H1 (cell line): ENCODE results near the gene NME3. TPM values are rescaled to one million over a fixed set of nuclear protein-coding genes. Genes with fewer than 3 reads are reported as not detected.
A peak's percentile ranks its signal among the peaks of the same experiment; 100 is the strongest.

Source experiments
- CTCF ChIA-PET: fragments of 300-600 bp; sonication (Branson Sonifier 250); formaldehyde crosslinking; loops from one replicate; lab custom pipeline; 2021; ENCODE audit not compliant: partially characterized antibody; lab: Charles Lee
- POLR2A ChIA-PET: fragments of 300-600 bp; sonication (Branson Sonifier 250); formaldehyde crosslinking; loops from one replicate; lab custom pipeline; 2021; ENCODE audit warnings: inconsistent platforms; ENCODE audit not compliant: partially characterized antibody; lab: Charles Lee
- DNase-seq, 2 experiments: peaks; one replicate each; pipeline versions ENCODE4 v3.0.0 to v3.0.0-alpha.2; 2010 to 2022; ENCODE audit warnings: low spot score in 2 of 2, low read depth in 1 of 2, mixed read lengths in 1 of 2
- FAIRE-seq: peaks from 2 replicates; lab custom pipeline; 2011; peaks lifted over from hg19 to GRCh38; lab: Jason Lieb, UNC
- H2AFZ ChIP-seq: 2 replicates; pipeline ENCODE4 v1.8.1; 2012; ENCODE audit warnings: low read length, inconsistent platforms
- H2AK5ac ChIP-seq: 2 replicates; pipeline ENCODE4 v1.6.1; 2013; ENCODE audit warnings: low read depth, low read length
- H2BK120ac ChIP-seq: replicated peaks from 2 replicates; pipeline ENCODE3; 2013; ENCODE audit warnings: low read depth, low read length, inconsistent platforms
- H2BK12ac ChIP-seq: 2 replicates; pipeline ENCODE4 v1.6.1; 2013; ENCODE audit warnings: low read depth, low read length
- H2BK15ac ChIP-seq: 2 replicates; pipeline ENCODE4 v1.6.1; 2013; ENCODE audit warnings: low read length
- H2BK20ac ChIP-seq: 2 replicates; pipeline ENCODE4 v1.6.1; 2013; ENCODE audit warnings: low read length
- H2BK5ac ChIP-seq: 2 replicates; pipeline ENCODE4 v1.6.1; 2013; ENCODE audit warnings: low read depth, low read length
- H3K14ac ChIP-seq: 2 replicates; pipeline ENCODE4 v1.6.1; 2013; ENCODE audit warnings: inconsistent platforms; ENCODE audit not compliant: insufficient read length
- H3K18ac ChIP-seq: 2 replicates; pipeline ENCODE4 v1.6.1; 2013; ENCODE audit warnings: low read length; ENCODE audit errors: extremely low read depth
- H3K23ac ChIP-seq: 2 replicates; pipeline ENCODE4 v1.6.1; 2013; ENCODE audit warnings: inconsistent platforms; ENCODE audit not compliant: insufficient read length
- H3K23me2 ChIP-seq: 2 replicates; pipeline ENCODE4 v1.6.1; 2013; ENCODE audit warnings: low read depth, low read length
- H3K27ac ChIP-seq: 2 replicates; pipeline ENCODE4 v1.6.1; 2011; ENCODE audit warnings: low read depth, low read length, inconsistent platforms
- H3K27me3 ChIP-seq, 4 experiments: replicated peaks in 1 of 4; 1 replicate in 1 of 4; 2 replicates in 3 of 4; pipeline versions ENCODE4 v1.6.1 to v1.8.1; 2011 to 2013; ENCODE audit warnings: low read length in 3 of 4, mild to moderate bottlenecking in 3 of 4, inconsistent platforms in 2 of 4, mixed read lengths in 2 of 4, moderate library complexity in 1 of 4; ENCODE audit not compliant: control insufficient read depth in 3 of 4, insufficient read depth in 3 of 4; ENCODE audit errors: extremely low read depth in 1 of 4
- H3K36me3 ChIP-seq, 4 experiments: 2 replicates each; pipeline versions ENCODE4 v1.6.1 to v1.8.1; 2011 to 2013; ENCODE audit warnings: mild to moderate bottlenecking in 4 of 4, low read length in 3 of 4, moderate library complexity in 2 of 4, control low read depth in 1 of 4, inconsistent platforms in 1 of 4; ENCODE audit not compliant: insufficient read depth in 4 of 4, control insufficient read depth in 2 of 4
- H3K4ac ChIP-seq: replicated peaks from 2 replicates; pipeline ENCODE3; 2013; ENCODE audit warnings: low read length, low read depth, mixed read lengths, inconsistent platforms; ENCODE audit not compliant: insufficient read length
- H3K4me1 ChIP-seq, 4 experiments: replicated peaks in 1 of 4; 1 replicate in 1 of 4; 2 replicates in 3 of 4; pipeline versions ENCODE4 v1.6.1 to v1.8.1; 2011 to 2013; ENCODE audit warnings: low read length in 3 of 4, inconsistent platforms in 2 of 4, mixed read lengths in 1 of 4; ENCODE audit not compliant: insufficient read depth in 4 of 4, control insufficient read depth in 3 of 4
- H3K4me2 ChIP-seq, 2 experiments: 2 replicates each; pipeline versions ENCODE4 v1.6.1 to v1.8.1; 2011 to 2013; ENCODE audit warnings: low read depth in 2 of 2, low read length in 2 of 2, control low read depth in 1 of 2, inconsistent platforms in 1 of 2, mild to moderate bottlenecking in 1 of 2; ENCODE audit not compliant: insufficient read depth in 1 of 2
- H3K4me3 ChIP-seq, 4 experiments: fragments of 200-600, 300-600 bp in 1 of 4; sonication (generic), shearing (Covaris generic), sonication (Bioruptor Twin) in 1 of 4; 2 replicates each; pipeline versions ENCODE4 v1.5.1 to v1.8.1; 2011 to 2016; ENCODE audit warnings: low read length in 4 of 4, low read depth in 3 of 4, control low read depth in 2 of 4, inconsistent platforms in 2 of 4, mild to moderate bottlenecking in 2 of 4, mixed read lengths in 1 of 4, moderate library complexity in 1 of 4; ENCODE audit not compliant: insufficient read depth in 2 of 4; ENCODE audit errors: extremely low read depth in 1 of 4
- H3K56ac ChIP-seq: replicated peaks from 2 replicates; pipeline ENCODE3; 2013; ENCODE audit warnings: low read depth, mild to moderate bottlenecking, mixed read lengths, low read length, inconsistent platforms; ENCODE audit not compliant: insufficient read length
- H3K79me1 ChIP-seq: 2 replicates; pipeline ENCODE4 v1.6.1; 2013; ENCODE audit warnings: low read depth, low read length, control low read depth
- H3K79me2 ChIP-seq, 2 experiments: 2 replicates each; pipeline versions ENCODE4 v1.6.1 to v1.8.1; 2012 to 2013; ENCODE audit warnings: low read length in 2 of 2, mild to moderate bottlenecking in 2 of 2, inconsistent platforms in 1 of 2; ENCODE audit not compliant: insufficient read depth in 2 of 2, control insufficient read depth in 1 of 2
- H3K9ac ChIP-seq, 4 experiments: replicated peaks in 1 of 4; 1 replicate in 1 of 4; 2 replicates in 3 of 4; pipeline versions ENCODE4 v1.6.1 to v1.8.1; 2011 to 2013; ENCODE audit warnings: low read depth in 3 of 4, low read length in 3 of 4, control low read depth in 2 of 4, mild to moderate bottlenecking in 2 of 4, moderate library complexity in 2 of 4, inconsistent platforms in 1 of 4; ENCODE audit errors: extremely low read depth in 1 of 4
- H3K9me3 ChIP-seq, 2 experiments: 2 replicates each; pipeline versions ENCODE4 v1.6.1 to v1.8.1; 2012 to 2013; ENCODE audit warnings: mild to moderate bottlenecking in 2 of 2, moderate library complexity in 2 of 2, control low read depth in 1 of 2, inconsistent platforms in 1 of 2, low read depth in 1 of 2, low read length in 1 of 2, mixed read lengths in 1 of 2; ENCODE audit not compliant: insufficient read depth in 2 of 2
- H4K20me1 ChIP-seq, 2 experiments: replicated peaks in 1 of 2; 2 replicates each; pipeline versions ENCODE3 to v1.8.1; 2011 to 2013; ENCODE audit warnings: inconsistent platforms in 2 of 2, low read length in 2 of 2, mild to moderate bottlenecking in 1 of 2; ENCODE audit not compliant: insufficient read depth in 2 of 2, control insufficient read depth in 1 of 2
- H4K5ac ChIP-seq: 2 replicates; pipeline ENCODE4 v1.6.1; 2013; ENCODE audit warnings: low read length, low read depth, mixed read lengths, inconsistent platforms; ENCODE audit not compliant: insufficient read length
- H4K8ac ChIP-seq: 2 replicates; pipeline ENCODE4 v1.8.0; 2013; ENCODE audit warnings: mild to moderate bottlenecking, moderate library complexity, low read length, inconsistent platforms; ENCODE audit not compliant: insufficient read depth; ENCODE audit errors: extremely low read depth
- H4K91ac ChIP-seq: replicated peaks from 2 replicates; pipeline ENCODE3; 2013; ENCODE audit warnings: low read length, mixed read lengths, inconsistent platforms; ENCODE audit not compliant: insufficient read length
- GABPA ChIP-seq: IDR thresholded peaks from 2 replicates; pipeline ENCODE4 v1.6.1; 2011; ENCODE audit warnings: mild to moderate bottlenecking, low read length, moderate library complexity, borderline replicate concordance; ENCODE audit not compliant: insufficient read depth
- MAX ChIP-seq: IDR thresholded peaks from 2 replicates; pipeline ENCODE4 v1.6.1; 2012; ENCODE audit warnings: inconsistent platforms
- PHF8 ChIP-seq: fragments of 200-600 bp; sonication (generic); conservative IDR thresholded peaks from 2 replicates; pipeline ENCODE4 v1.7.1; 2012; ENCODE audit warnings: low read depth, mild to moderate bottlenecking, inconsistent platforms, low read length, moderate library complexity
- POLR2A ChIP-seq, 2 experiments: IDR thresholded peaks; 1 replicate in 1 of 2; 2 replicates in 1 of 2; pipeline ENCODE4 v1.6.1; 2011; ENCODE audit warnings: low read depth in 2 of 2, low read length in 2 of 2, mild to moderate bottlenecking in 2 of 2; ENCODE audit errors: control extremely low read depth in 1 of 2
- POLR2AphosphoS5 ChIP-seq: IDR thresholded peaks from 2 replicates; pipeline ENCODE4 v1.6.1; 2011; ENCODE audit warnings: low read depth, low read length
- RFX5 ChIP-seq: IDR thresholded peaks from 2 replicates; pipeline ENCODE4 v1.6.1; 2011; ENCODE audit warnings: low read depth, low read length, improper control_type of control experiment, borderline replicate concordance
- SIN3A ChIP-seq, 2 experiments: IDR thresholded peaks in 1 of 2; conservative IDR thresholded peaks in 1 of 2; 2 replicates each; pipeline ENCODE4 v1.6.1; 2011 to 2012; ENCODE audit warnings: low read length in 2 of 2, improper control_type of control experiment in 1 of 2, low read depth in 1 of 2, mild to moderate bottlenecking in 1 of 2
- SP4 ChIP-seq: IDR thresholded peaks from 2 replicates; pipeline ENCODE4 v1.6.1; 2012; ENCODE audit warnings: low read length, inconsistent platforms
- TAF1 ChIP-seq: IDR thresholded peaks from 2 replicates; pipeline ENCODE4 v1.6.1; 2011; ENCODE audit warnings: mild to moderate bottlenecking, low read depth, low read length
- WGBS, 2 experiments: shearing (Covaris generic) in 1 of 2; methylation state at CpG; one replicate each; pipeline versions ENCODE4 v1.1.6 to v1.1.7; 2013 to 2015; ENCODE audit warnings: low lambda C conversion rate in 2 of 2, mixed read lengths in 2 of 2, inconsistent platforms in 1 of 2, low coverage in 1 of 2, missing lambda C conversion rate in 1 of 2; ENCODE audit not compliant: insufficient replicate concordance in 2 of 2, insufficient coverage in 1 of 2, insufficient read length in 1 of 2; ENCODE audit errors: extremely low coverage in 1 of 2, missing lambda C conversion rate in 1 of 2; 5-methylcytosine and 5-hydroxymethylcytosine counted together
- polyA plus RNA-seq, 7 experiments: library from polyadenylated mRNA; depleted of rRNA in 3 of 7; stranded (reverse) in 5 of 7; unstranded in 2 of 7; fragments of >200 nt in 5 of 7; fragments of 200-250 nt in 2 of 7; gene quantifications; 1 replicate in 5 of 7; 2 replicates in 1 of 7; 4 replicates in 1 of 7; pipeline versions ENCODE4 v1.2.1 to v1.2.3, GENCODE V29; 2011 to 2013; ENCODE audit warnings: missing spikeins in 2 of 7, mixed read lengths in 2 of 7
- total RNA-seq: library from RNA; stranded (reverse); fragmentation: NEBNext Ultra II Directional; extraction: Animal tissue kit (Norgen Biotek cat#: 25700); gene quantifications from 2 replicates; pipeline ENCODE4 v1.2.1, GENCODE V29; 2021

NME3 gene
- total and polyA plus RNA-seq, 2 of the 8 experiments (the other 6 are each of a cell fraction or from before 2014, with no cell fraction given): 72.5 to 163 TPM

GRCh38 chr16:1770328-1771187, 785 bp downstream of the NME3 start:
- Histone ChIP-seq H3K36me3 (peaks cover 3 to 37% (median 7%) of the 10 kb centered on the region in 4 experiments; a peak in 4 of 8 replicates), H3K27me3 (no peaks in the 10 kb centered on the region), H3K4me2 (peak overlapping the region; percentile 71 to 92), H2BK12ac (no peak overlapping the region), H3K23ac (no peak overlapping the region), H3K4ac (no peak overlapping the region), H2AFZ (no peak overlapping the region), H2BK5ac (peak overlapping the region; percentile 71; the same call in 1 of the 2 replicates), H3K79me1 (peaks cover 4% of the 10 kb centered on the region), H3K4me3 (peak overlapping the region; percentile 82 to 91 (median 82)), H2AK5ac (no peak overlapping the region; the same call in 1 of the 2 replicates), H2BK120ac (no peak overlapping the region), H4K8ac (peak overlapping the region; percentile 68), H3K9me3 (no peaks in the 10 kb centered on the region), H3K18ac (no peak overlapping the region; the same call in none of the 2 replicates), H3K79me2 (peaks cover 0 to 15% of the 10 kb centered on the region in 2 experiments; a peak in 1 of 4 replicates), H2BK20ac (no peak overlapping the region), H3K14ac (no peak overlapping the region), H3K9ac (peak overlapping the region in 3 of 4 experiments; percentile 48 to 78 (median 53); a peak in 5 of 7 replicates), H3K23me2 (peaks cover 17% of the 10 kb centered on the region), H3K4me1 (peaks cover 0 to 12% (median 10%) of the 10 kb centered on the region in 4 experiments; a peak in 5 of 7 replicates), H2BK15ac (no peak overlapping the region), H4K20me1 (peaks cover 0 to 16% of the 10 kb centered on the region in 2 experiments), H4K91ac (peak overlapping the region; percentile 93), H3K27ac (no peak overlapping the region), H3K56ac (peak overlapping the region; percentile 59), H4K5ac (no peak overlapping the region)
- TF ChIP-seq GABPA: no peak
- TF ChIP-seq MAX: 0 out of 2 replicates have a peak, but pooled peaks have one; percentile 6
- peak in 1 of 2 experiments; percentile 65; a peak in 2 of 3 replicates for TF ChIP-seq POLR2A (IDR thresholded peaks at IDR 0.05; ENCODE audit: control extremely low read depth in 1 of 2, low read depth in 2 of 2, low read length in 2 of 2)
- 0 out of 2 replicates have a peak, but pooled peaks have one; percentile 40 for TF ChIP-seq TAF1
- peak; percentile 14; the same call in 1 of the 2 replicates for TF ChIP-seq PHF8
- TF ChIP-seq RFX5: no peak
- no peak for TF ChIP-seq SP4
- 0 out of 4 replicates have a peak, but pooled peaks of 1 of the 2 experiments have one; percentile 11 for TF ChIP-seq SIN3A (conservative IDR thresholded peaks at IDR 0.05 in 1 of 2, IDR thresholded peaks at IDR 0.05 in 1 of 2; ENCODE audit: low read depth in 1 of 2, low read length in 2 of 2)
- peak; percentile 81 for TF ChIP-seq POLR2AphosphoS5
- POLR2A ChIA-PET: interaction anchor here (0.6 to 13.5 kb wide), 30 partner anchors 8 to 462 kb away, joined by 3 to 246 read pairs (median 4); partner anchors contain the start of genes FAHD1, HAGH, IGFALS and JPT2
- DNase-seq (peak in 1 of 2 experiments; percentile 76), FAIRE-seq (no peak)
- WGBS, 2 experiments: 30% methylated on average over 43 of the region's 81 CpGs; no CpG with 5 or more reads in 1 of the 2 experiments
- CTCF ChIA-PET: interaction anchor here (0.7 to 2.2 kb wide), 5 partner anchors 11 to 71 kb away, joined by 3 to 8 read pairs (median 3); partner anchors contain the start of genes NUBP2 and SPSB3
